K562 (cell line): Measurements from ENCODE around the gene C9orf50. TPM values are rescaled to one million over a fixed set of nuclear protein-coding genes. Genes with fewer than 3 reads are reported as not detected.

Source experiments
- HOXB6 ChIP-seq: fragments of 250-450 bp; sonication (Bioruptor Pico); IDR thresholded peaks from 2 replicates; pipeline ENCODE4 v1.5.1; 2022; ENCODE audit warnings: mild to moderate bottlenecking, borderline replicate concordance
- KLF6 ChIP-seq: fragments of 250-450 bp; sonication (Bioruptor Pico); IDR thresholded peaks from 2 replicates; pipeline ENCODE4 v1.4.0; 2020; ENCODE audit warnings: mild to moderate bottlenecking, moderate library complexity, borderline replicate concordance
- NCOA6 ChIP-seq: fragments of 450-650 bp; IDR thresholded peaks from 2 replicates; pipeline ENCODE4 v1.6.1; 2017; ENCODE audit warnings: mild to moderate bottlenecking
- NR3C1 ChIP-seq: sonication (generic); formaldehyde crosslinking; IDR thresholded peaks from 2 replicates; pipeline ENCODE4 v1.8.1; 2022; ENCODE audit warnings: missing genetic modification reagents
- ZBTB9 ChIP-seq: fragments of 450-650 bp; formaldehyde crosslinking; IDR thresholded peaks from 2 replicates; pipeline ENCODE4 v1.4.0; 2020; ENCODE audit warnings: mild to moderate bottlenecking, moderate library complexity
- ZNF146 ChIP-seq: IDR thresholded peaks from one replicate; pipeline ENCODE4 v1.6.1; 2018; ENCODE audit warnings: missing compliant biosample characterization; ENCODE audit not compliant: unreplicated experiment
- ZNF274 ChIP-seq: IDR thresholded peaks from 2 replicates; pipeline ENCODE4 v1.6.1; 2011; ENCODE audit warnings: low read depth, mild to moderate bottlenecking, low read length, moderate library complexity, borderline replicate concordance
- polyA plus RNA-seq, 8 experiments: library from polyadenylated mRNA; depleted of rRNA in 4 of 8; stranded (reverse) in 5 of 8; unstranded in 3 of 8; fragments of >200 nt; fragmentation: Nextera tagmentation in 2 of 8; fragmentation: Illumina TruSeq in 1 of 8; extraction: Ambion mirVana in 2 of 8; extraction: Trizol in 1 of 8; gene quantifications; 2 replicates each; pipeline versions ENCODE4 v1.2.1 to v1.2.3, GENCODE V29; 2011 to 2014; ENCODE audit warnings: inconsistent platforms in 1 of 8, missing spikeins in 1 of 8
- total RNA-seq, 7 experiments: library from RNA; depleted of rRNA in 6 of 7; stranded (reverse); fragments of >200 nt in 6 of 7; fragmentation: Illumina TruSeq in 2 of 7; extraction: Trizol in 2 of 7; gene quantifications; 2 replicates each; pipeline versions ENCODE4 v1.2.1 to v1.2.3, GENCODE V29; 2011 to 2021; ENCODE audit warnings: low replicate concordance in 1 of 7
- TF ChIP-seq, protein P1 (sequence below), 2 experiments: fragments of 450-650 bp; formaldehyde crosslinking in 1 of 2; IDR thresholded peaks; 2 replicates each; pipeline versions ENCODE4 v1.4.0 to v1.6.1; 2014 to 2020; ENCODE audit warnings: mild to moderate bottlenecking in 2 of 2, borderline replicate concordance in 1 of 2, low read depth in 1 of 2
- TF ChIP-seq, protein P2 (sequence below): sonication (generic); formaldehyde crosslinking; IDR thresholded peaks from 2 replicates; pipeline ENCODE4 v1.8.0; 2022; ENCODE audit warnings: mild to moderate bottlenecking, missing genetic modification reagents
- TF ChIP-seq, protein P3 (sequence below), 2 experiments: IDR thresholded peaks; 2 replicates each; pipeline ENCODE4 v1.6.1; 2012; ENCODE audit warnings: improper control_type of control experiment in 2 of 2, low read depth in 2 of 2, low read length in 2 of 2, borderline replicate concordance in 1 of 2

The C9orf50 gene
- total and polyA plus RNA-seq, 9 of the 15 experiments (the other 6 are each of a cell fraction or from before 2014, with no cell fraction given): not detected

GRCh38 chr9:129595903-129596540, 24.9 kb downstream of the C9orf50 start (continued):
- TF ChIP-seq, protein P1, sequence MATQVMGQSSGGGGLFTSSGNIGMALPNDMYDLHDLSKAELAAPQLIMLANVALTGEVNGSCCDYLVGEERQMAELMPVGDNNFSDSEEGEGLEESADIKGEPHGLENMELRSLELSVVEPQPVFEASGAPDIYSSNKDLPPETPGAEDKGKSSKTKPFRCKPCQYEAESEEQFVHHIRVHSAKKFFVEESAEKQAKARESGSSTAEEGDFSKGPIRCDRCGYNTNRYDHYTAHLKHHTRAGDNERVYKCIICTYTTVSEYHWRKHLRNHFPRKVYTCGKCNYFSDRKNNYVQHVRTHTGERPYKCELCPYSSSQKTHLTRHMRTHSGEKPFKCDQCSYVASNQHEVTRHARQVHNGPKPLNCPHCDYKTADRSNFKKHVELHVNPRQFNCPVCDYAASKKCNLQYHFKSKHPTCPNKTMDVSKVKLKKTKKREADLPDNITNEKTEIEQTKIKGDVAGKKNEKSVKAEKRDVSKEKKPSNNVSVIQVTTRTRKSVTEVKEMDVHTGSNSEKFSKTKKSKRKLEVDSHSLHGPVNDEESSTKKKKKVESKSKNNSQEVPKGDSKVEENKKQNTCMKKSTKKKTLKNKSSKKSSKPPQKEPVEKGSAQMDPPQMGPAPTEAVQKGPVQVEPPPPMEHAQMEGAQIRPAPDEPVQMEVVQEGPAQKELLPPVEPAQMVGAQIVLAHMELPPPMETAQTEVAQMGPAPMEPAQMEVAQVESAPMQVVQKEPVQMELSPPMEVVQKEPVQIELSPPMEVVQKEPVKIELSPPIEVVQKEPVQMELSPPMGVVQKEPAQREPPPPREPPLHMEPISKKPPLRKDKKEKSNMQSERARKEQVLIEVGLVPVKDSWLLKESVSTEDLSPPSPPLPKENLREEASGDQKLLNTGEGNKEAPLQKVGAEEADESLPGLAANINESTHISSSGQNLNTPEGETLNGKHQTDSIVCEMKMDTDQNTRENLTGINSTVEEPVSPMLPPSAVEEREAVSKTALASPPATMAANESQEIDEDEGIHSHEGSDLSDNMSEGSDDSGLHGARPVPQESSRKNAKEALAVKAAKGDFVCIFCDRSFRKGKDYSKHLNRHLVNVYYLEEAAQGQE (IDR thresholded peaks at IDR 0.05; ENCODE audit: borderline replicate concordance): 0 out of 2 replicates have a peak, but pooled peaks have one; percentile 12
- TF ChIP-seq, protein P1 (CRISPR knock-in tag; IDR thresholded peaks at IDR 0.05; ENCODE audit: low read depth): peak; percentile 33; the same call in 1 of the 2 replicates
- TF ChIP-seq, protein P2, sequence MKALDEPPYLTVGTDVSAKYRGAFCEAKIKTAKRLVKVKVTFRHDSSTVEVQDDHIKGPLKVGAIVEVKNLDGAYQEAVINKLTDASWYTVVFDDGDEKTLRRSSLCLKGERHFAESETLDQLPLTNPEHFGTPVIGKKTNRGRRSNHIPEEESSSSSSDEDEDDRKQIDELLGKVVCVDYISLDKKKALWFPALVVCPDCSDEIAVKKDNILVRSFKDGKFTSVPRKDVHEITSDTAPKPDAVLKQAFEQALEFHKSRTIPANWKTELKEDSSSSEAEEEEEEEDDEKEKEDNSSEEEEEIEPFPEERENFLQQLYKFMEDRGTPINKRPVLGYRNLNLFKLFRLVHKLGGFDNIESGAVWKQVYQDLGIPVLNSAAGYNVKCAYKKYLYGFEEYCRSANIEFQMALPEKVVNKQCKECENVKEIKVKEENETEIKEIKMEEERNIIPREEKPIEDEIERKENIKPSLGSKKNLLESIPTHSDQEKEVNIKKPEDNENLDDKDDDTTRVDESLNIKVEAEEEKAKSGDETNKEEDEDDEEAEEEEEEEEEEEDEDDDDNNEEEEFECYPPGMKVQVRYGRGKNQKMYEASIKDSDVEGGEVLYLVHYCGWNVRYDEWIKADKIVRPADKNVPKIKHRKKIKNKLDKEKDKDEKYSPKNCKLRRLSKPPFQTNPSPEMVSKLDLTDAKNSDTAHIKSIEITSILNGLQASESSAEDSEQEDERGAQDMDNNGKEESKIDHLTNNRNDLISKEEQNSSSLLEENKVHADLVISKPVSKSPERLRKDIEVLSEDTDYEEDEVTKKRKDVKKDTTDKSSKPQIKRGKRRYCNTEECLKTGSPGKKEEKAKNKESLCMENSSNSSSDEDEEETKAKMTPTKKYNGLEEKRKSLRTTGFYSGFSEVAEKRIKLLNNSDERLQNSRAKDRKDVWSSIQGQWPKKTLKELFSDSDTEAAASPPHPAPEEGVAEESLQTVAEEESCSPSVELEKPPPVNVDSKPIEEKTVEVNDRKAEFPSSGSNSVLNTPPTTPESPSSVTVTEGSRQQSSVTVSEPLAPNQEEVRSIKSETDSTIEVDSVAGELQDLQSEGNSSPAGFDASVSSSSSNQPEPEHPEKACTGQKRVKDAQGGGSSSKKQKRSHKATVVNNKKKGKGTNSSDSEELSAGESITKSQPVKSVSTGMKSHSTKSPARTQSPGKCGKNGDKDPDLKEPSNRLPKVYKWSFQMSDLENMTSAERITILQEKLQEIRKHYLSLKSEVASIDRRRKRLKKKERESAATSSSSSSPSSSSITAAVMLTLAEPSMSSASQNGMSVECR: no peak
- TF ChIP-seq ZNF146: no peak
- TF ChIP-seq, protein P3, sequence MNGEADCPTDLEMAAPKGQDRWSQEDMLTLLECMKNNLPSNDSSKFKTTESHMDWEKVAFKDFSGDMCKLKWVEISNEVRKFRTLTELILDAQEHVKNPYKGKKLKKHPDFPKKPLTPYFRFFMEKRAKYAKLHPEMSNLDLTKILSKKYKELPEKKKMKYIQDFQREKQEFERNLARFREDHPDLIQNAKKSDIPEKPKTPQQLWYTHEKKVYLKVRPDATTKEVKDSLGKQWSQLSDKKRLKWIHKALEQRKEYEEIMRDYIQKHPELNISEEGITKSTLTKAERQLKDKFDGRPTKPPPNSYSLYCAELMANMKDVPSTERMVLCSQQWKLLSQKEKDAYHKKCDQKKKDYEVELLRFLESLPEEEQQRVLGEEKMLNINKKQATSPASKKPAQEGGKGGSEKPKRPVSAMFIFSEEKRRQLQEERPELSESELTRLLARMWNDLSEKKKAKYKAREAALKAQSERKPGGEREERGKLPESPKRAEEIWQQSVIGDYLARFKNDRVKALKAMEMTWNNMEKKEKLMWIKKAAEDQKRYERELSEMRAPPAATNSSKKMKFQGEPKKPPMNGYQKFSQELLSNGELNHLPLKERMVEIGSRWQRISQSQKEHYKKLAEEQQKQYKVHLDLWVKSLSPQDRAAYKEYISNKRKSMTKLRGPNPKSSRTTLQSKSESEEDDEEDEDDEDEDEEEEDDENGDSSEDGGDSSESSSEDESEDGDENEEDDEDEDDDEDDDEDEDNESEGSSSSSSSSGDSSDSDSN (IDR thresholded peaks at IDR 0.05; ENCODE audit: borderline replicate concordance in 1 of 2, low read depth in 2 of 2, low read length in 2 of 2): no peak
- no peak for TF ChIP-seq NCOA6
- TF ChIP-seq NR3C1: no peak
- TF ChIP-seq ZBTB9 (CRISPR knock-in tag): peak; percentile 96
- TF ChIP-seq HOXB6: no peak
- TF ChIP-seq KLF6 (CRISPR knock-in tag): peak; percentile 92; the same call in 1 of the 2 replicates
- TF ChIP-seq ZNF274: no peak
